Activated CD8-positive, alpha-beta T cell treated with anti-CD3 and anti-CD28 coated beads for 36 hours (primary cell): ENCODE results near the gene ZNF536. TPM values are rescaled to one million over a fixed set of nuclear protein-coding genes. Genes with fewer than 3 reads are reported as not detected.

Experiments
- ATAC-seq: fragments of 200-7000 bp; cut with Tn5 transposase; one replicate; pipeline ENCODE4 v1.10.0; 2021; ENCODE audit warnings: mild to moderate bottlenecking, moderate library complexity
- CTCF ChIA-PET: fragments of 350-600 bp; sonication (Branson Sonifier 250); formaldehyde crosslinking; loops from one replicate; lab custom pipeline; 2021; ENCODE audit warnings: antibody characterized with exemption; lab: Charles Lee
- POLR2A ChIA-PET: fragments of 350-600 bp; sonication (Branson Sonifier 250); formaldehyde crosslinking; loops from one replicate; lab custom pipeline; 2021; ENCODE audit warnings: antibody characterized with exemption; lab: Charles Lee
- DNase-seq: peaks from one replicate; pipeline ENCODE4 v3.0.0-alpha.2; 2020
- H3K27ac Mint-ChIP-seq: one replicate; pipeline ENCODE4 v1.8.0; 2021; ENCODE audit warnings: mild to moderate bottlenecking, mixed read lengths
- H3K27me3 Mint-ChIP-seq: one replicate; pipeline ENCODE4 v1.8.0; 2021; ENCODE audit warnings: mixed read lengths
- H3K36me3 Mint-ChIP-seq: one replicate; pipeline ENCODE4 v1.8.0; 2021; ENCODE audit warnings: low read depth, mixed read lengths
- H3K4me1 Mint-ChIP-seq: one replicate; pipeline ENCODE4 v1.8.0; 2021; ENCODE audit warnings: low read depth, mixed read lengths
- H3K4me3 Mint-ChIP-seq: one replicate; pipeline ENCODE4 v1.8.0; 2021; ENCODE audit warnings: mild to moderate bottlenecking, moderate library complexity, mixed read lengths
- H3K9me3 Mint-ChIP-seq: one replicate; pipeline ENCODE4 v1.8.0; 2021; ENCODE audit warnings: mixed read lengths
- intact Hi-C: fragments of 100-400 bp; cut with micrococcal nuclease; formaldehyde crosslinking; loops from one replicate; pipeline ENCODE4 v1.10.0; 2022
- total RNA-seq, 2 experiments: library from RNA; stranded (reverse); gene quantifications; one replicate each; pipeline ENCODE4 v1.2.3, GENCODE V29; 2021
- TF ChIP-seq, protein P1 (sequence below): fragments of 200-600 bp; IDR thresholded peaks from one replicate; pipeline ENCODE4 v1.8.0; 2022; ENCODE audit warnings: antibody characterized with exemption, mild to moderate bottlenecking

ZNF536 gene
- total RNA-seq, 2 experiments from 2014 or later = not detected

DNA sequence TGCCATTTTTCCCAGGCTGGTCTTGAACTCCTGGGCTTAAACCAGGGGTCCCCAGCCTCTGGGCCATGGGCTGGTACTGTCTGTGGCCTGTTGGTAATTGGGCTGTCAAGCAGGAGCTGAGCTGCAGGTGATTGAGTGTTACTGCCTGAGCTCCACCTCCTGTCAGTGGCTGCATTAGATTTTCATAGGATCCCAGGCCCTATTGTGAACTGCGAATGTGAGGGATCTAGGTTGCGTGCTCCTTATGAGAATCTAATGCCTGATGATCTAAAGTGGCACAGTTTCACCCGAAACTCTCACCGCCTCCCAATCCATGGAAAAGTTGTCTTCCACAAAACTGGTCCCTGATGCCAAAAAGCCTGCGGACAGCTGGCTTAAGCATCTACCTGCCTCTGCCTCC, 16.6 kb upstream of the ZNF536 start:
- no peaks in the 10 kb centered on the region for H3K9me3 Mint-ChIP-seq

DNA sequence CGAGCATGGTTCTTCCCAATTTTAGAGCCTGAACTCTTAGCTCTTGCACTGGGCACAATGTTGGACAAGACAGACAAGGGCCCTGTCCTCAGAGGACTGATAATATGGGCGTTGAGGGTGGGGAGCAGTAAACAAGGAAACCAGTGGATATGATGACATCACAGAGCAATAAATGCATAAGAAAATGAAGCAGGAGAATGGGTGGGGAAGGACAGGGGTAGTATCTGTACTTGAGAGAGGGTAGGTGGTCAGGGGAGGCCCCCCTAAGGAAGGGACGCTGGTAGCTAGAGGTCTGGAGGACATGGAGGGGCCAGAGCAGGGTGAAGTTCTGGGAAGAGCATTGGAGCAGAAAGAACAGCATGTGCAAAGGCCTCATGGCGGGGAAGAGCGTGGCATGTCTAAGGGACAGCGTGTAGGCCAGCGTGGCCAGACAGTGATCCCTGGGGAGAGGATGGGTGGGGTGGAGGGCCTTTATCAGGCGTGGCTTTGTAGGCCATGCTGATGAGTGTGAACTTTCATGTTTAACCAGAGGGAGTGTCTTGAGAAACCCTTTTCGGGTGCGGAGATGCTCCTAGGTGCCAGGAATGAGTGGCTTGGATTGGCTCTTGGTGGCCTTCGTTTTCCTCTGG, 15.1 kb upstream of the ZNF536 start:
- peaks cover 6% of the 10 kb centered on the region for H3K4me1 Mint-ChIP-seq
- no peak overlapping the region for H3K4me3 Mint-ChIP-seq
- TF ChIP-seq, protein P1, sequence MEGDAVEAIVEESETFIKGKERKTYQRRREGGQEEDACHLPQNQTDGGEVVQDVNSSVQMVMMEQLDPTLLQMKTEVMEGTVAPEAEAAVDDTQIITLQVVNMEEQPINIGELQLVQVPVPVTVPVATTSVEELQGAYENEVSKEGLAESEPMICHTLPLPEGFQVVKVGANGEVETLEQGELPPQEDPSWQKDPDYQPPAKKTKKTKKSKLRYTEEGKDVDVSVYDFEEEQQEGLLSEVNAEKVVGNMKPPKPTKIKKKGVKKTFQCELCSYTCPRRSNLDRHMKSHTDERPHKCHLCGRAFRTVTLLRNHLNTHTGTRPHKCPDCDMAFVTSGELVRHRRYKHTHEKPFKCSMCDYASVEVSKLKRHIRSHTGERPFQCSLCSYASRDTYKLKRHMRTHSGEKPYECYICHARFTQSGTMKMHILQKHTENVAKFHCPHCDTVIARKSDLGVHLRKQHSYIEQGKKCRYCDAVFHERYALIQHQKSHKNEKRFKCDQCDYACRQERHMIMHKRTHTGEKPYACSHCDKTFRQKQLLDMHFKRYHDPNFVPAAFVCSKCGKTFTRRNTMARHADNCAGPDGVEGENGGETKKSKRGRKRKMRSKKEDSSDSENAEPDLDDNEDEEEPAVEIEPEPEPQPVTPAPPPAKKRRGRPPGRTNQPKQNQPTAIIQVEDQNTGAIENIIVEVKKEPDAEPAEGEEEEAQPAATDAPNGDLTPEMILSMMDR = no peak
- POLR2A ChIA-PET = interaction anchor here (0.7 kb wide), 1 partner anchor 1088 kb away, joined by 3 read pairs; no protein-coding TSS in a partner anchor
- H3K9me3 Mint-ChIP-seq = no peaks in the 10 kb centered on the region
- ATAC-seq (no peak), DNase-seq (no peak)
- no peak overlapping the region for H3K27ac Mint-ChIP-seq
- H3K36me3 Mint-ChIP-seq = no peaks in the 10 kb centered on the region
- peaks cover 13% of the 10 kb centered on the region for H3K27me3 Mint-ChIP-seq
- CTCF ChIA-PET = no interaction called here
- intact Hi-C loops = no loop called here

More for the DNA sequence above, 16.6 kb upstream of the ZNF536 start:
- ChIA-PET POLR2A (no interaction called here), CTCF (no interaction called here)
- peaks cover 11% of the 10 kb centered on the region for H3K27me3 Mint-ChIP-seq
- H3K4me3 Mint-ChIP-seq = no peak overlapping the region
- TF ChIP-seq, protein P1 = no peak
- ATAC-seq = no peak
- no peak for DNase-seq
- intact Hi-C loops = no loop called here
- no peaks in the 10 kb centered on the region for H3K36me3 Mint-ChIP-seq
- no peak overlapping the region for H3K27ac Mint-ChIP-seq
- H3K4me1 Mint-ChIP-seq = peaks cover 6% of the 10 kb centered on the region

DNA sequence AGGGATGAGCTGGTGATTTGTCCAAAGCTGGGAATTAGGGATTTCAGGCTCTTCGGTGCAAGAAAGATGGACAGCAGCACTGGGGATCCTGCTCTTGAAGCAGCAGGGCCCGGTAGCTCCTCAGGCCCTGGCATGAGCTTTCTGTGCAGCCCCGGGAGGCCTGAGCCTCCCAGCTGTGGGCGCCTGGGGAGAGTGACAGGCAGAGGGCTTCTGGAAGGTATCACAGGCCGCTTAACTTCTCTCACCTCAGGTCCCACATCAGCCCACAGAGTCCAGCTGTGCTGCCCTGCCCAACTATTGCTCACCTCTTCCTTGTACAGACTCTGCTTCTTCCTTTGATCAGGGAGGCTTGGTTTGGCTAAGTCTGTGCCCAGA, 14.6 kb upstream of the ZNF536 start:
- POLR2A ChIA-PET = no interaction called here
- peaks cover 13% of the 10 kb centered on the region for H3K27me3 Mint-ChIP-seq
- DNase-seq (no peak), ATAC-seq (no peak)
- TF ChIP-seq, protein P1 = no peak
- CTCF ChIA-PET = no interaction called here
- no peaks in the 10 kb centered on the region for H3K36me3 Mint-ChIP-seq
- no peaks in the 10 kb centered on the region for H3K9me3 Mint-ChIP-seq
- intact Hi-C loops = no loop called here
- no peak overlapping the region for H3K27ac Mint-ChIP-seq
- no peak overlapping the region for H3K4me3 Mint-ChIP-seq
- peaks cover 6% of the 10 kb centered on the region for H3K4me1 Mint-ChIP-seq

DNA sequence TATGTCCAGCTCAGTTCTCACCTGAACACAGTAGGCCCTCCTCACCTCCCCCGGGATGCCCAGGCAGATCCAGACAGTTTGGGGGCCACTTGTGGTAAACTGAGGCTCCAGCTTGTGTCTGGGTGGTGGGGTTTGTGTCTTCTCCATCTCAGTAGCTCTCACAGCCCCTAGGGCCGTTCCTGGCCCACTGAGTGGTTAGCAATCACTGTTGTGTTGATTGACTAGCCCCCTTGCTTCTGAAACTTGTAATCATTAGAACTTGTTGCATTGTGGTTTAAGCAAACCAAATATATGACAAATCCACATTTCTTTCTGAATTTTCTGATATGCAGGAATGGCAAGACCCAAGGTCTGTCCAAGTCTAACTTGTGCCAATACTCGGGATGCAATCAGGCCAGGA, 13.9 kb upstream of the ZNF536 start:
- intact Hi-C loops = no loop called here
- Mint-ChIP-seq H3K36me3 (no peaks in the 10 kb centered on the region), H3K27ac (no peak overlapping the region), H3K4me3 (no peak overlapping the region), H3K4me1 (no peaks in the 10 kb centered on the region), H3K9me3 (no peaks in the 10 kb centered on the region), H3K27me3 (peaks cover 13% of the 10 kb centered on the region)
- DNase-seq (no peak), ATAC-seq (no peak)
- ChIA-PET CTCF (no interaction called here), POLR2A (no interaction called here)
- TF ChIP-seq, protein P1 = no peak

DNA sequence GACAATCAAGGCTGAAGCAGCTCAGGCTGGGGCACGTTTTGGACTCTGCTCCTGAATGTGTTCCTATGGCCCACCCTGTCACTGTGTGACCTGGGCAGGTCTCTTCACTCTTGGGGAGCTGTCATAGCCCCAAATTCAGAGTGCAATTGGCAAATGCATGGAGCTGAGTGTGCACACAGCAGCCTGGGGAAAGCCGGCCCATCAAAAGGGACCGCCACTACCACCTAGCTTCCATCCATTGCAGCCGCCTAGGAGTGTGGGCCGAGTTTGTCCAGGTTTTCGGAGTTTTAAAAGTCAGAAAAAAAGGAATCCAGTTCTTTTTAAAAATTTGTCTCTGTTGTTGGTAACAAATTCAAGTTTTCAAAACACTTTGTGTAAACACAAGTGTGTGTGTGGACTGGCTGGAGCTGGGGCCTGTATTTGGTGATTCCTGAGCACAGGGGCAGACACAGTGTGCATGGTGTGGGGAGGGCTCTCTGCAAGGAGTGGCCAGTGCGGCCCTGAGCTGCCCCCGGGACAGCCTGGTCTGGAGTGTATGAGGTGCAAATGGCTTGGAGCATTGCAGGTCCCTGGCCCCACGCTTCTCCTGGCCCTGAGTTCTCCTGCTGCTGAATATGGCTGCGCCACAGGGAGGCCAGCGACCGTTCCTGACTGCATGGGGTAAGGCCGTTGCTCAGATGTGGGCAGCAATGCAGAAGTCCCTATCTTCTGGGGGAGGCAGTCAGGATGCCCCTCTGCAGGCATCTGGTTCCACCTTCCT, 13.2 kb upstream of the ZNF536 start:
- POLR2A ChIA-PET = no interaction called here
- no peaks in the 10 kb centered on the region for H3K4me1 Mint-ChIP-seq
- CTCF ChIA-PET = no interaction called here
- H3K9me3 Mint-ChIP-seq = no peaks in the 10 kb centered on the region
- H3K27ac Mint-ChIP-seq = no peak overlapping the region
- intact Hi-C loops = no loop called here
- no peaks in the 10 kb centered on the region for H3K36me3 Mint-ChIP-seq
- H3K4me3 Mint-ChIP-seq = no peak overlapping the region
- H3K27me3 Mint-ChIP-seq = peaks cover 13% of the 10 kb centered on the region
- no peak for ATAC-seq
- no peak for DNase-seq
- TF ChIP-seq, protein P1 = no peak
